GM12878 (cell line): ENCODE measurements around the gene SUMF2. TPM values are rescaled to one million over a fixed set of nuclear protein-coding genes. Genes with fewer than 3 reads are reported as not detected.

Experiments
- ASH2L ChIP-seq: fragments of 300-600, 200-600 bp; sonication (generic); IDR thresholded peaks from 2 replicates; pipeline ENCODE4 v1.6.1; 2017; ENCODE audit warnings: low read depth, mild to moderate bottlenecking, borderline replicate concordance
- BCLAF1 ChIP-seq: fragments of 450-650 bp; IDR thresholded peaks from 2 replicates; pipeline ENCODE4 v1.6.1; 2017; ENCODE audit warnings: antibody characterized with exemption, mild to moderate bottlenecking, moderate library complexity
- CBX3 ChIP-seq: fragments of 200-600 bp; sonication (generic); IDR thresholded peaks from 2 replicates; pipeline ENCODE4 v1.6.1; 2016; ENCODE audit warnings: low read depth, borderline replicate concordance
- CREM ChIP-seq: IDR thresholded peaks from 2 replicates; pipeline ENCODE4 v1.6.1; 2014; ENCODE audit warnings: antibody characterized with exemption, low read depth
- DPF2 ChIP-seq: fragments of 450-650 bp; IDR thresholded peaks from 2 replicates; pipeline ENCODE4 v1.6.1; 2017; ENCODE audit warnings: mild to moderate bottlenecking
- E4F1 ChIP-seq: fragments of 450-650 bp; IDR thresholded peaks from 2 replicates; pipeline ENCODE4 v1.6.1; 2018; ENCODE audit warnings: borderline replicate concordance, mild to moderate bottlenecking; ENCODE audit not compliant: partially characterized antibody
- FOS ChIP-seq: IDR thresholded peaks from 3 replicates; pipeline ENCODE4 v1.6.1; 2011; ENCODE audit warnings: borderline replicate concordance; ENCODE audit not compliant: insufficient read length; ENCODE audit errors: extremely low read depth
- HDAC2 ChIP-seq: fragments of 200-600 bp; sonication (generic); IDR thresholded peaks from 2 replicates; pipeline ENCODE4 v1.6.1; 2017
- HDAC6 ChIP-seq: fragments of 200-600 bp; sonication (generic); IDR thresholded peaks from one replicate; pipeline ENCODE4 v1.8.0; 2017; ENCODE audit warnings: antibody characterized with exemption; ENCODE audit not compliant: unreplicated experiment
- MTA3 ChIP-seq: IDR thresholded peaks from 2 replicates; pipeline ENCODE4 v1.6.1; 2012; ENCODE audit warnings: low read length, inconsistent platforms, borderline replicate concordance
- MYB ChIP-seq: fragments of 150-350 bp; IDR thresholded peaks from 2 replicates; pipeline ENCODE4 v1.6.1; 2014; ENCODE audit warnings: mild to moderate bottlenecking, low read depth, low read length, borderline replicate concordance
- NFXL1 ChIP-seq: fragments of 450-650 bp; IDR thresholded peaks from 2 replicates; pipeline ENCODE4 v1.6.1; 2017; ENCODE audit warnings: antibody characterized with exemption, mild to moderate bottlenecking, borderline replicate concordance
- NR2C1 ChIP-seq: fragments of 450-650 bp; IDR thresholded peaks from 2 replicates; pipeline ENCODE4 v1.6.1; 2017; ENCODE audit warnings: antibody characterized with exemption, mild to moderate bottlenecking, moderate library complexity
- SREBF2 ChIP-seq: IDR thresholded peaks from 2 replicates; pipeline ENCODE4 v1.6.1; 2012; ENCODE audit warnings: mild to moderate bottlenecking, low read length
- TCF7 ChIP-seq: IDR thresholded peaks from 2 replicates; pipeline ENCODE4 v1.6.1; 2014; ENCODE audit warnings: antibody characterized with exemption, borderline replicate concordance
- WRNIP1 ChIP-seq: IDR thresholded peaks from 2 replicates; pipeline ENCODE4 v1.6.1; 2011; ENCODE audit warnings: low read depth, low read length, improper control_type of control experiment, borderline replicate concordance
- YBX1 ChIP-seq: fragments of 450-650 bp; IDR thresholded peaks from 2 replicates; pipeline ENCODE4 v1.6.1; 2016; ENCODE audit warnings: antibody characterized with exemption
- ZBTB33 ChIP-seq: fragments of 450-650 bp; IDR thresholded peaks from 2 replicates; pipeline ENCODE4 v1.6.1; 2017; ENCODE audit warnings: mild to moderate bottlenecking
- ZNF24 ChIP-seq: fragments of 450-650 bp; IDR thresholded peaks from 2 replicates; pipeline ENCODE4 v1.6.1; 2017; ENCODE audit warnings: antibody characterized with exemption, mild to moderate bottlenecking
- ZNF384 ChIP-seq: IDR thresholded peaks from 2 replicates; pipeline ENCODE4 v1.6.1; 2012; ENCODE audit warnings: low read depth, mild to moderate bottlenecking, low read length, improper control_type of control experiment, borderline replicate concordance
- polyA plus RNA-seq, 11 experiments: library from polyadenylated mRNA; depleted of rRNA in 4 of 11; unstranded in 6 of 11; stranded (reverse) in 5 of 11; fragments of >200 nt; fragmentation: Nextera tagmentation in 4 of 11; fragmentation: Illumina TruSeq in 1 of 11; extraction: Ambion mirVana in 4 of 11; extraction: Trizol in 1 of 11; gene quantifications; 1 replicate in 1 of 11; 2 replicates in 10 of 11; pipeline versions ENCODE4 v1.2.1 to v1.2.3, GENCODE V29; 2011 to 2016; ENCODE audit warnings: inconsistent platforms in 2 of 11, missing spikeins in 2 of 11, low read depth in 1 of 11
- total RNA-seq, 4 experiments: library from RNA; depleted of rRNA in 3 of 4; stranded (reverse); fragments of >200 nt in 3 of 4; fragmentation: Illumina TruSeq in 1 of 4; extraction: Trizol in 1 of 4; gene quantifications; 2 replicates each; pipeline versions ENCODE4 v1.2.1 to v1.2.3, GENCODE V29; 2013 to 2021
- TF ChIP-seq, protein P1 (sequence below): fragments of 450-650 bp; IDR thresholded peaks from 2 replicates; pipeline ENCODE4 v1.6.1; 2017; ENCODE audit warnings: low read depth, mild to moderate bottlenecking, moderate library complexity

Gene SUMF2
- total and polyA plus RNA-seq, 10 of the 15 experiments (the other 5 are each of a cell fraction or from before 2014, with no cell fraction given): 39.9 to 106 (median 71.7) TPM

DNA sequence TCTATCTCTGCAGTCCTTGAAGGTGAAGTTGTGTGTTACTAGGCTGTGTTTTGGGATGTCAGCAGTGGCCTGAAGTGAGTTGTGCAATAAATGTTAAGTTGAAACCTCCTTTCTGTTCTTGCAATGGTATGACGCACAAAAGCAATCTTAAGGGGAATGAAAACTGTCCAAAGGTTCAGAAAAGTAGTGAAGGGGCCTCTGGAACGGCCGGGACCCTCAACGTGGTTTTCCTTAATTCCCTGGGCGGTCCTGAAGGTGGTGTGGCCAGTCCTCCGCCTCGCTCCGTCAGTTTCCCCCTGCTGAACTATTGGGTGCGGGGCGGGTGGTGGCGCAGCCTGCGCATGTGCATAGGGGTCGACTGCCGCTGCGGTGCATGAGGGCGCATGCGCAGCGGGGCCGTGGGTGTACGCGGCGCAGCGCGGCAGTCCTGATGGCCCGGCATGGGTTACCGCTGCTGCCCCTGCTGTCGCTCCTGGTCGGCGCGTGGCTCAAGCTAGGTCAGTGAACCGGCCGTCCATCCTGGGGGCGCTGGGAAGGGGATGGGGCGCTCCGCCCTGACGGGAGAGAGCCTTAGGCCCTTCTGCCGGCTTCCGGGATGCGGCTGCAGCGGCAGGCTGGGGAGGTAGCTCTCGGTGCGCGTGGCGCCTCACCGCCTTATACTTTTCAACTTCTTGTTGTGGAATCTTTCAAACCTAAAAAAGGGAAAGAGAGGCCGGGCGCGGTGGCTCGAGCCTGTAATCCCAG, at the start of gene SUMF2 (continued):
- TF ChIP-seq NR2C1: no peak
- TF ChIP-seq FOS: no peak
- TF ChIP-seq CBX3: no peak
- peak; percentile 27; the same call in 1 of the 2 replicates for TF ChIP-seq DPF2
- no peak for TF ChIP-seq YBX1
- TF ChIP-seq CREM: no peak
- TF ChIP-seq BCLAF1: no peak
- no peak for TF ChIP-seq HDAC2
- TF ChIP-seq, protein P1, sequence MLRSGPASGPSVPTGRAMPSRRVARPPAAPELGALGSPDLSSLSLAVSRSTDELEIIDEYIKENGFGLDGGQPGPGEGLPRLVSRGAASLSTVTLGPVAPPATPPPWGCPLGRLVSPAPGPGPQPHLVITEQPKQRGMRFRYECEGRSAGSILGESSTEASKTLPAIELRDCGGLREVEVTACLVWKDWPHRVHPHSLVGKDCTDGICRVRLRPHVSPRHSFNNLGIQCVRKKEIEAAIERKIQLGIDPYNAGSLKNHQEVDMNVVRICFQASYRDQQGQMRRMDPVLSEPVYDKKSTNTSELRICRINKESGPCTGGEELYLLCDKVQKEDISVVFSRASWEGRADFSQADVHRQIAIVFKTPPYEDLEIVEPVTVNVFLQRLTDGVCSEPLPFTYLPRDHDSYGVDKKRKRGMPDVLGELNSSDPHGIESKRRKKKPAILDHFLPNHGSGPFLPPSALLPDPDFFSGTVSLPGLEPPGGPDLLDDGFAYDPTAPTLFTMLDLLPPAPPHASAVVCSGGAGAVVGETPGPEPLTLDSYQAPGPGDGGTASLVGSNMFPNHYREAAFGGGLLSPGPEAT: no peak
- TF ChIP-seq ZNF384: no peak
- TF ChIP-seq E4F1: no peak
- TF ChIP-seq NFXL1: no peak
- peak; percentile 68; the same call in 1 of the 2 replicates for TF ChIP-seq ASH2L
- peak; percentile 84; the same call in 1 of the 2 replicates for TF ChIP-seq MTA3
- TF ChIP-seq TCF7: no peak
- no peak for TF ChIP-seq HDAC6
- no peak for TF ChIP-seq ZBTB33
- no peak for TF ChIP-seq SREBF2
- no peak for TF ChIP-seq MYB
- TF ChIP-seq WRNIP1: no peak
- no peak for TF ChIP-seq ZNF24
